BE2C (cell line): ENCODE data around the gene ANKRD7.

Experiments
- DNase-seq: peaks from one replicate; pipeline ENCODE4 v3.0.0-alpha.2; 2020
- H3K27me3 ChIP-seq: fragments of 250-450 bp; sonication (Bioruptor Pico); 2 replicates; pipeline ENCODE4 v1.5.1; 2020; ENCODE audit warnings: mild to moderate bottlenecking
- H3K36me3 ChIP-seq: fragments of 250-450 bp; sonication (Bioruptor Pico); 2 replicates; pipeline ENCODE4 v1.5.1; 2020; ENCODE audit warnings: mild to moderate bottlenecking
- H3K4me1 ChIP-seq: fragments of 250-450 bp; sonication (Bioruptor Pico); 2 replicates; pipeline ENCODE4 v1.5.1; 2020
- H3K4me3 ChIP-seq: 2 replicates; pipeline ENCODE4 v1.5.1; 2011; ENCODE audit warnings: low read depth, low read length
- H3K9me3 ChIP-seq: fragments of 250-450 bp; sonication (Bioruptor Pico); 2 replicates; pipeline ENCODE4 v1.5.1; 2020
- TF ChIP-seq, protein P1 (sequence below): IDR thresholded peaks from 2 replicates; pipeline ENCODE4 v1.5.1; 2012; ENCODE audit warnings: mild to moderate bottlenecking, low read depth, low read length

The ANKRD7 gene

DNA sequence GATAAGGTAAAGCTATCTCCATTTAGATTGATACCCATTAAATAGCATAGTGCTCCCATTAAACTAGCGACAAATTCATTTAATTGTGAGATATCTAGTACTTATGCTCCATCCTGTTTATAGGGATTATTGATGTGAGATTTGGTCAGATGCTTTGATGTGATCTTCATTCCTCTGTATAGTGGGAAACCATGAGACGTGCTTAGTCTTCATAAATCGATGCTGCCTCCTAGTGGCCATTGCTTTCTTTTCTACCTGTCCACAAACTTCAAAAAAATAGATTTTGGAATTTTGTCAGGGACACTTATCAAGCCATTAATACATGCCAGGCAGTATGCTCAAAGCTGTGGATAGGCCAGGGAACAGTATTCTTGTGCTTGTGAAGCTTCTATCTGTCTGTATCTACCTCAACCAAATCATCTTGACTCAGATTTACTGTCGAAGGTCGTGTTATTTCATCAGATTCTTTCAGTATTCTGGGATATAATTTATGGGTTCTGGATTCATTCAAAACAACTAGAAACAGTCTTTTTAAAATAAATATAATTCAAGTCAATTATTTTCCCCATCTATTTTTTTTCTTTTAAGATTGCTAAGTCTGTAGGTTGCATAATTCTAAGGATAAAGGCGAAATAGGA, 28.5 kb upstream of the ANKRD7 start:
- TF ChIP-seq, protein P1, sequence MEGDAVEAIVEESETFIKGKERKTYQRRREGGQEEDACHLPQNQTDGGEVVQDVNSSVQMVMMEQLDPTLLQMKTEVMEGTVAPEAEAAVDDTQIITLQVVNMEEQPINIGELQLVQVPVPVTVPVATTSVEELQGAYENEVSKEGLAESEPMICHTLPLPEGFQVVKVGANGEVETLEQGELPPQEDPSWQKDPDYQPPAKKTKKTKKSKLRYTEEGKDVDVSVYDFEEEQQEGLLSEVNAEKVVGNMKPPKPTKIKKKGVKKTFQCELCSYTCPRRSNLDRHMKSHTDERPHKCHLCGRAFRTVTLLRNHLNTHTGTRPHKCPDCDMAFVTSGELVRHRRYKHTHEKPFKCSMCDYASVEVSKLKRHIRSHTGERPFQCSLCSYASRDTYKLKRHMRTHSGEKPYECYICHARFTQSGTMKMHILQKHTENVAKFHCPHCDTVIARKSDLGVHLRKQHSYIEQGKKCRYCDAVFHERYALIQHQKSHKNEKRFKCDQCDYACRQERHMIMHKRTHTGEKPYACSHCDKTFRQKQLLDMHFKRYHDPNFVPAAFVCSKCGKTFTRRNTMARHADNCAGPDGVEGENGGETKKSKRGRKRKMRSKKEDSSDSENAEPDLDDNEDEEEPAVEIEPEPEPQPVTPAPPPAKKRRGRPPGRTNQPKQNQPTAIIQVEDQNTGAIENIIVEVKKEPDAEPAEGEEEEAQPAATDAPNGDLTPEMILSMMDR = peak; percentile 79
- Histone ChIP-seq H3K36me3 (peaks cover 4% of the 10 kb centered on the region; the same call in 1 of the 2 replicates), H3K4me1 (no peaks in the 10 kb centered on the region), H3K9me3 (no peaks in the 10 kb centered on the region), H3K27me3 (no peaks in the 10 kb centered on the region), H3K4me3 (no peak overlapping the region)
- DNase-seq = peak; percentile 74

GRCh38 chr7:118202061-118202460, 22.4 kb upstream of the ANKRD7 start:
- Histone ChIP-seq H3K36me3 (no peaks in the 10 kb centered on the region), H3K9me3 (no peaks in the 10 kb centered on the region), H3K27me3 (no peaks in the 10 kb centered on the region), H3K4me1 (no peaks in the 10 kb centered on the region), H3K4me3 (no peak overlapping the region)
- no peak for DNase-seq
- TF ChIP-seq, protein P1 = no peak

DNA sequence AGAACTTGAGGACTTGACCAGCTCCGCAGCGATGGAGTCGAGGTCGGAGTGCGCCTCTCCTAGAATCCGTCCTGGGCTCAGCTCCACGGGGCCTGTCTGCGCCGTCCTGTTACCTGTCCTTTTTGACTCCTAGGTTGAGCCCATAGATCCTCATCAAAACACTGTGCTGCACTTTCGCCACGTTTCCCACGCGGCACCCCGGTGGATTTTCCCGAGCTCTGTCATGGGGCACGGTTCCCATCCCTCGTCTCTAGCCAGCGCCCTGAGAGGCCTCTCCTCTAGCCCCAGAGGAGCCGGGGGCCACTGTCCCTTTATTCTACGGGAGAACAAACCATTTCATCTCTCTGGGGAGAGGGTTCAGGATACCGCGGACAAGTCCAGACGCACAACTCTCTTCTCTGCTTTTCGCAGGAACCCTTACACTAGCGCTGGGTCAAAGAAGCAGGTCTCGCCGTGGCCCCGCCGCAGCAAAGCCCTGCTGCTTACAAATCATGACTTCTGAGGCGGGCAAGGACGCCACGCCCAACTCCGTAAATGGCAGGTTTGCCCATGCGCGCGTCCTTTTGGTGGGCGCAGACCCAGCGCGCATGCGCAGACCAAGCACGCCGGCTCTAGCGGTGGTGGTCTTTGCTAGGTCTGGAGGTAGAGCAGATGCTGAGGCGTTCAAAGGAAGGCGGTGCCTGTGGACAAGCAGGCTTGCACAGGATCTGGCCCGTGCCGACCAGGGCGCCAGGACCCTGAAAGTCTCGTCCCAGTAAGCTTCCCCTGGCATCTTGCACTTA, 10.3 kb upstream of the ANKRD7 start:
- TF ChIP-seq, protein P1 = no peak
- peak; percentile 93 for DNase-seq
- Histone ChIP-seq H3K9me3 (no peaks in the 10 kb centered on the region), H3K36me3 (no peaks in the 10 kb centered on the region), H3K4me3 (peak overlapping the region; percentile 80), H3K27me3 (no peaks in the 10 kb centered on the region), H3K4me1 (no peaks in the 10 kb centered on the region)

GRCh38 chr7:118214833-118215182, 9.7 kb upstream of the ANKRD7 start:
- TF ChIP-seq, protein P1 = no peak
- DNase-seq = no peak
- Histone ChIP-seq H3K36me3 (no peaks in the 10 kb centered on the region), H3K27me3 (no peaks in the 10 kb centered on the region), H3K4me3 (peak overlapping the region; percentile 80), H3K9me3 (no peaks in the 10 kb centered on the region), H3K4me1 (no peaks in the 10 kb centered on the region)

GRCh38 chr7:118217210-118217619, 7.3 kb upstream of the ANKRD7 start:
- H3K27me3 ChIP-seq = no peaks in the 10 kb centered on the region
- H3K9me3 ChIP-seq = no peaks in the 10 kb centered on the region
- no peak for DNase-seq
- H3K4me1 ChIP-seq = no peaks in the 10 kb centered on the region
- H3K4me3 ChIP-seq = no peak overlapping the region
- H3K36me3 ChIP-seq = no peaks in the 10 kb centered on the region
- TF ChIP-seq, protein P1 = no peak
